ENCODE measurements around the gene SRC. TPM values are rescaled to one million over a fixed set of nuclear protein-coding genes. Genes with fewer than 3 reads are reported as not detected.

The SRC gene
- total and polyA plus RNA-seq, 3 donors from 2014 or later = 90.3 to 179 (median 143) TPM

GRCh38 chr20:37385659-37386504 is 39.9 kb downstream of the SRC start:
- TF ChIP-seq POLR2A (IDR thresholded peaks at IDR 0.05) (no peak), CTCF (IDR thresholded peaks at IDR 0.05) (no peak)
- Histone ChIP-seq H3K9me3 (no peaks in the 10 kb centered on the region), H3K27me3 (no peaks in the 10 kb centered on the region), H3K36me3 (ENCODE audit: low read depth, missing control alignments) (no peaks in the 10 kb centered on the region), H3K4me1 (peaks cover 6% of the 10 kb centered on the region), H3K4me3 (no peak overlapping the region), H3K27ac (no peak overlapping the region)
- no peak for DNase-seq
- 74 to 85% methylated on average over 17 to 25 of the region's 25 CpGs for WGBS, 2 donors
- intact Hi-C loops (cut with DNase I; ENCODE audit: low total_unique reads) = loop anchor here (10.0 kb wide), 1 partner anchor 101 kb away; the partner anchor contains the start of gene MANBAL

GRCh38 chr20:37386505-37387251 is 40.7 kb downstream of the SRC start:
- no peak for DNase-seq
- Histone ChIP-seq H3K4me1 (peaks cover 4% of the 10 kb centered on the region), H3K9me3 (no peaks in the 10 kb centered on the region), H3K27ac (no peak overlapping the region), H3K27me3 (no peaks in the 10 kb centered on the region), H3K36me3 (ENCODE audit: low read depth, missing control alignments) (no peaks in the 10 kb centered on the region), H3K4me3 (no peak overlapping the region)
- 85 to 94% methylated on average over 20 of the region's 20 CpGs for WGBS, 2 donors
- TF ChIP-seq POLR2A (IDR thresholded peaks at IDR 0.05) (no peak), CTCF (IDR thresholded peaks at IDR 0.05) (no peak)
- intact Hi-C loops (cut with DNase I; ENCODE audit: low total_unique reads) = loop anchor here (10.0 kb wide), 1 partner anchor 102 kb away; the partner anchor contains the start of gene MANBAL

GRCh38 chr20:37387519-37388269 is 41.8 kb downstream of the SRC start:
- intact Hi-C loops (cut with DNase I; ENCODE audit: low total_unique reads) = loop anchor here (10.0 kb wide), 1 partner anchor 103 kb away; the partner anchor contains the start of gene MANBAL
- 91 to 93% methylated on average over 11 to 13 of the region's 13 CpGs for WGBS, 2 donors
- Histone ChIP-seq H3K27me3 (no peaks in the 10 kb centered on the region), H3K27ac (no peak overlapping the region), H3K36me3 (ENCODE audit: low read depth, missing control alignments) (no peaks in the 10 kb centered on the region), H3K4me3 (no peak overlapping the region), H3K4me1 (peaks cover 4% of the 10 kb centered on the region), H3K9me3 (no peaks in the 10 kb centered on the region)
- no peak for DNase-seq
- TF ChIP-seq CTCF (IDR thresholded peaks at IDR 0.05) (no peak), POLR2A (IDR thresholded peaks at IDR 0.05) (no peak)

- no peaks in the 10 kb centered on the region for H3K27me3 ChIP-seq
- H3K4me1 ChIP-seq = peaks cover 3% of the 10 kb centered on the region
- intact Hi-C loops (cut with DNase I; ENCODE audit: low total_unique reads) = loop anchor here (10.0 kb wide), 1 partner anchor 104 kb away; the partner anchor contains the start of gene MANBAL
- DNase-seq = no peak
- H3K36me3 ChIP-seq (ENCODE audit: low read depth, missing control alignments) = no peaks in the 10 kb centered on the region
- no peak overlapping the region for H3K4me3 ChIP-seq
- no peak overlapping the region for H3K27ac ChIP-seq
- TF ChIP-seq POLR2A (IDR thresholded peaks at IDR 0.05) = no peak
- TF ChIP-seq CTCF (IDR thresholded peaks at IDR 0.05) = no peak
- WGBS, 2 donors = 82 to 86% methylated on average over 6 to 8 of the region's 9 CpGs
- H3K9me3 ChIP-seq = no peaks in the 10 kb centered on the region
Observed at GRCh38 chr20:37388831-37389230, 42.9 kb downstream of the SRC start.
